ENCODE results near the gene FHIP1A. TPM values are rescaled to one million over a fixed set of nuclear protein-coding genes. Genes with fewer than 3 reads are reported as not detected.

Gene FHIP1A
- total RNA-seq, 2 donors from 2014 or later = 11.6 to 11.8 TPM

DNA sequence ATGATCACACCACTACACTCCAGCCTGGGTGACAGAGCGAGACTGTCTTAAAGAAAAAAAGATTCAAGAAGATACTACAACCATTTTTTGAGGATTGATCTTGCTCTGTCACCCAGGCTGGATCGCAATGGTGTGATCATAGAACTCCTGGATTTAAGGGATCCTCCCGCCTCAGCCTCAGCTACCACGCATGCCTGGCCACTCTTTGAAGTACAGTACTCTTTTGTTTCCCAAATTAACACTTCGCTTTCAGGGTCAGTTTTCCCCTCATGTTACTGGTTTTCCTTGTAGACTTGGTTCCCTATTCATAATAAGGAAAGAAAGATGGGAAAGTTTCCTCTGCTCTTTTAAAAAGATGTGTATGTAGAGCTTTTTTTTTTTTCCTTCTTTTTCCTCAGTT is 34.3 kb downstream of the FHIP1A start:
- Histone ChIP-seq H3K36me3 (no peaks in the 10 kb centered on the region), H3K4me1 (no peaks in the 10 kb centered on the region), H3K9me3 (no peaks in the 10 kb centered on the region), H3K27ac (no peak overlapping the region), H3K4me3 (no peak overlapping the region), H3K27me3 (no peaks in the 10 kb centered on the region)
- DNase-seq (ENCODE audit: low spot score) = no peak
- no peak for TF ChIP-seq CTCF (IDR thresholded peaks at IDR 0.05)

- H3K27me3 ChIP-seq = no peaks in the 10 kb centered on the region
Measured at GRCh38 chr4:151443752-151444151, 34.8 kb downstream of the FHIP1A start.

GRCh38 chr4:151446208-151446607 is 37.2 kb downstream of the FHIP1A start:
- Histone ChIP-seq H3K9me3 (no peaks in the 10 kb centered on the region), H3K27me3 (no peaks in the 10 kb centered on the region), H3K4me1 (no peaks in the 10 kb centered on the region), H3K4me3 (no peak overlapping the region), H3K36me3 (no peaks in the 10 kb centered on the region), H3K27ac (no peak overlapping the region)
- no peak for TF ChIP-seq CTCF (IDR thresholded peaks at IDR 0.05)
- DNase-seq (ENCODE audit: low spot score) = no peak

More at GRCh38 chr4:151443752-151444151, 34.8 kb downstream of the FHIP1A start:
- no peak overlapping the region for H3K4me3 ChIP-seq
- DNase-seq (ENCODE audit: low spot score) = no peak
- no peak overlapping the region for H3K27ac ChIP-seq
- no peaks in the 10 kb centered on the region for H3K36me3 ChIP-seq
- no peaks in the 10 kb centered on the region for H3K4me1 ChIP-seq
- TF ChIP-seq CTCF (IDR thresholded peaks at IDR 0.05) = no peak
- no peaks in the 10 kb centered on the region for H3K9me3 ChIP-seq

GRCh38 chr4:151454513-151454912 is 45.5 kb downstream of the FHIP1A start:
- no peak overlapping the region for H3K27ac ChIP-seq
- no peak overlapping the region for H3K4me3 ChIP-seq
- H3K4me1 ChIP-seq = no peaks in the 10 kb centered on the region
- TF ChIP-seq CTCF (IDR thresholded peaks at IDR 0.05) = no peak
- H3K36me3 ChIP-seq = no peaks in the 10 kb centered on the region
- H3K27me3 ChIP-seq = no peaks in the 10 kb centered on the region
- no peaks in the 10 kb centered on the region for H3K9me3 ChIP-seq
- no peak for DNase-seq (ENCODE audit: low spot score)

- no peaks in the 10 kb centered on the region for H3K9me3 ChIP-seq
- no peak for DNase-seq (ENCODE audit: low spot score)
- no peak overlapping the region for H3K4me3 ChIP-seq
- TF ChIP-seq CTCF (IDR thresholded peaks at IDR 0.05) = no peak
- no peaks in the 10 kb centered on the region for H3K4me1 ChIP-seq
- H3K27me3 ChIP-seq = no peaks in the 10 kb centered on the region
- H3K27ac ChIP-seq = no peak overlapping the region
- H3K36me3 ChIP-seq = no peaks in the 10 kb centered on the region
Measured at GRCh38 chr4:151455212-151455611, 46.2 kb downstream of the FHIP1A start.

- Histone ChIP-seq H3K9me3 (no peaks in the 10 kb centered on the region), H3K4me1 (no peaks in the 10 kb centered on the region), H3K4me3 (no peak overlapping the region), H3K27me3 (no peaks in the 10 kb centered on the region), H3K36me3 (no peaks in the 10 kb centered on the region), H3K27ac (no peak overlapping the region)
- DNase-seq (ENCODE audit: low spot score) = no peak
- TF ChIP-seq CTCF (IDR thresholded peaks at IDR 0.05) = no peak
Measured at GRCh38 chr4:151458148-151458547, 49.2 kb downstream of the FHIP1A start.

Data from right atrium auricular region (tissue), 2 donors.